ENCODE results near the gene BNC1.
"Not testable (repeated sequence)": the region's sequence is repeated elsewhere in the genome, so short reads cannot be mapped to it uniquely, and the experiment has no call there.

The BNC1 gene

GRCh38 chr15:83248151-83249029, 36.1 kb downstream of the BNC1 start:
- DNase-seq: peak in 1 of 2 donors; percentile 50

GRCh38 chr15:83243634-83244033, 40.8 kb downstream of the BNC1 start:
- DNase-seq: no peak

- no peak for DNase-seq
These were observed 54.2 kb downstream of the BNC1 start for GRCh38 chr15:83230242-83230641.

GRCh38 chr15:83225449-83225848, 59.0 kb downstream of the BNC1 start:
- DNase-seq: no peak

GRCh38 chr15:83221781-83222180, 62.7 kb downstream of the BNC1 start:
- not testable (repeated sequence) for DNase-seq

- DNase-seq: no peak
These were observed 65.4 kb downstream of the BNC1 start for GRCh38 chr15:83219026-83219425.

- no peak for DNase-seq
These were observed 69.2 kb downstream of the BNC1 start for GRCh38 chr15:83215306-83215705.

GRCh38 chr15:83210619-83211018, 73.8 kb downstream of the BNC1 start:
- DNase-seq: no peak

- no peak for DNase-seq
These were observed 75.1 kb downstream of the BNC1 start for GRCh38 chr15:83209333-83209732.

GRCh38 chr15:83208367-83208661, 76.2 kb downstream of the BNC1 start:
- DNase-seq: no peak

GRCh38 chr15:83207660-83208366, 76.7 kb downstream of the BNC1 start, which contains the start of gene HDGFL3:
TSS of gene HDGFL3 (minus strand) at chr15:83207823. CDS start at chr15:83207414, 409 bp downstream.
- DNase-seq: peak; percentile 8 to 23

- no peak for DNase-seq
These were observed 77.3 kb downstream of the BNC1 start for GRCh38 chr15:83207009-83207659.

GRCh38 chr15:83206526-83207008, 77.9 kb downstream of the BNC1 start:
- DNase-seq: no peak
